GM12878 (cell line): Measurements from ENCODE around the gene NT5DC4. TPM values are rescaled to one million over a fixed set of nuclear protein-coding genes. Genes with fewer than 3 reads are reported as not detected.

Source experiments
- ATAC-seq: fragments of 200-7000 bp; cut with Tn5 transposase; 3 replicates; pipeline ENCODE4 v1.9.1; 2020; ENCODE audit warnings: mild to moderate bottlenecking, moderate library complexity
- BruUV-seq: library from RNA; stranded (reverse); fragments of 400-500 nt; replicated peaks from 2 replicates; lab custom pipeline; 2021; lab: Mats Ljungman, UMichigan
- CTCF ChIA-PET: fragments of 300-600 bp; sonication (Branson Sonifier 250); formaldehyde crosslinking; extraction: SDS; loops from one replicate; lab custom pipeline; 2021; ENCODE audit warnings: inconsistent platforms; lab: Yijun Ruan, JAX
- POLR2A ChIA-PET: fragments of 350-600 bp; formaldehyde crosslinking; extraction: SDS; loops from one replicate; lab custom pipeline; 2021; ENCODE audit warnings: inconsistent platforms; lab: Charles Lee
- RAD21 ChIA-PET: fragments of 300-600 bp; sonication (Branson Sonifier 250); formaldehyde crosslinking; loops from one replicate; lab custom pipeline; 2023; ENCODE audit warnings: antibody characterized with exemption; ENCODE audit not compliant: unreplicated experiment; lab: Charles Lee
- SMC1A ChIA-PET: fragments of 300-600 bp; sonication (Branson Sonifier 250); formaldehyde crosslinking; loops from one replicate; lab custom pipeline; 2023; ENCODE audit not compliant: unreplicated experiment, uncharacterized antibody; lab: Charles Lee
- DNase-seq: peaks from one replicate; pipeline ENCODE4 v3.0.0-alpha.2; 2011; ENCODE audit warnings: low read depth, low spot score
- FAIRE-seq: peaks from 3 replicates; lab custom pipeline; 2011; peaks lifted over from hg19 to GRCh38; lab: Jason Lieb, UNC
- H2AFZ ChIP-seq: 2 replicates; pipeline ENCODE4 v1.6.0; 2011; ENCODE audit warnings: low read depth, low read length, control low read depth; ENCODE audit not compliant: control insufficient read depth
- H3K27ac ChIP-seq: 2 replicates; pipeline ENCODE4 v1.5.1; 2011; ENCODE audit warnings: control low read depth; ENCODE audit not compliant: control insufficient read depth, insufficient read depth
- H3K27me3 ChIP-seq, 2 experiments: replicated peaks in 1 of 2; 2 replicates each; pipeline versions ENCODE4 v1.6.0 to v1.6.1; 2011; ENCODE audit warnings: low read length in 1 of 2; ENCODE audit not compliant: control insufficient read depth in 2 of 2, insufficient read depth in 2 of 2
- H3K36me3 ChIP-seq, 2 experiments: 2 replicates each; pipeline ENCODE4 v1.5.1; 2011; ENCODE audit warnings: low read length in 1 of 2; ENCODE audit not compliant: control insufficient read depth in 2 of 2, insufficient read depth in 2 of 2
- H3K4me1 ChIP-seq: 2 replicates; pipeline ENCODE4 v1.6.1; 2011; ENCODE audit warnings: mild to moderate bottlenecking, low read length, moderate library complexity, mixed read lengths; ENCODE audit not compliant: control insufficient read depth, insufficient read depth
- H3K4me2 ChIP-seq: 2 replicates; pipeline ENCODE4 v1.6.0; 2011; ENCODE audit warnings: control low read depth; ENCODE audit not compliant: control insufficient read depth, insufficient read depth
- H3K4me3 ChIP-seq: fragments of 200-600 bp; sonication (generic); 2 replicates; pipeline ENCODE4 v1.5.1; 2016
- H3K79me2 ChIP-seq: 2 replicates; pipeline ENCODE4 v1.6.0; 2011; ENCODE audit warnings: low read length; ENCODE audit not compliant: control insufficient read depth, insufficient read depth
- H3K9ac ChIP-seq: 2 replicates; pipeline ENCODE4 v1.8.0; 2011; ENCODE audit warnings: low read length, control low read depth, mixed read lengths; ENCODE audit not compliant: control insufficient read depth, insufficient read depth
- H3K9me3 ChIP-seq: replicated peaks from 3 replicates; pipeline ENCODE4 v1.5.1; 2011; ENCODE audit warnings: mild to moderate bottlenecking, low read length; ENCODE audit not compliant: control insufficient read depth, insufficient read depth
- H4K20me1 ChIP-seq: 2 replicates; pipeline ENCODE4 v1.6.0; 2011; ENCODE audit not compliant: control insufficient read depth, insufficient read depth
- ATF2 ChIP-seq: IDR thresholded peaks from 2 replicates; pipeline ENCODE4 v1.6.1; 2012; ENCODE audit warnings: low read length, inconsistent platforms
- BCL3 ChIP-seq: IDR thresholded peaks from 2 replicates; pipeline ENCODE4 v1.6.1; 2011; ENCODE audit warnings: borderline replicate concordance, low read depth, mild to moderate bottlenecking, moderate library complexity, low read length; ENCODE audit not compliant: insufficient read depth, poor library complexity, severe bottlenecking
- CBX5 ChIP-seq: sonication (generic); IDR thresholded peaks from 2 replicates; pipeline ENCODE4 v1.6.1; 2016; ENCODE audit warnings: low read depth, moderate library complexity, mild to moderate bottlenecking, inconsistent platforms
- DPF2 ChIP-seq: fragments of 450-650 bp; IDR thresholded peaks from 2 replicates; pipeline ENCODE4 v1.6.1; 2017; ENCODE audit warnings: mild to moderate bottlenecking
- EED ChIP-seq: sonication (generic); IDR thresholded peaks from 2 replicates; pipeline ENCODE4 v1.6.1; 2016; ENCODE audit warnings: antibody characterized with exemption, low read depth
- IKZF1 ChIP-seq: fragments of 450-650 bp; conservative IDR thresholded peaks from 2 replicates; pipeline ENCODE4 v1.6.1; 2017; ENCODE audit warnings: antibody characterized with exemption, mild to moderate bottlenecking
- IRF3 ChIP-seq: fragments of 450-650 bp; IDR thresholded peaks from 2 replicates; pipeline ENCODE4 v1.6.1; 2014; ENCODE audit warnings: mild to moderate bottlenecking
- NFIC ChIP-seq: IDR thresholded peaks from 2 replicates; pipeline ENCODE4 v1.6.1; 2012; ENCODE audit warnings: low read depth, mild to moderate bottlenecking, inconsistent platforms, low read length, moderate library complexity
- NR2F1 ChIP-seq: fragments of 450-650 bp; conservative IDR thresholded peaks from 2 replicates; pipeline ENCODE4 v1.6.1; 2017; ENCODE audit warnings: mild to moderate bottlenecking
- RFX5 ChIP-seq: IDR thresholded peaks from 2 replicates; pipeline ENCODE4 v1.6.1; 2011; ENCODE audit warnings: low read depth, low read length, improper control_type of control experiment
- SMC3 ChIP-seq: IDR thresholded peaks from 2 replicates; pipeline ENCODE4 v1.6.1; 2011; ENCODE audit warnings: low read length, improper control_type of control experiment, borderline replicate concordance
- TCF3 ChIP-seq: IDR thresholded peaks from 2 replicates; pipeline ENCODE4 v1.6.1; 2012; ENCODE audit warnings: low read depth, mild to moderate bottlenecking, low read length, borderline replicate concordance; ENCODE audit not compliant: insufficient read depth
- ZBTB33 ChIP-seq: fragments of 450-650 bp; IDR thresholded peaks from 2 replicates; pipeline ENCODE4 v1.6.1; 2017; ENCODE audit warnings: mild to moderate bottlenecking
- WGBS: methylation state at CpG from one replicate; pipeline ENCODE4 v1.1.6; 2016; ENCODE audit warnings: low lambda C conversion rate; ENCODE audit not compliant: insufficient replicate concordance, insufficient coverage; ENCODE audit errors: missing lambda C conversion rate; 5-methylcytosine and 5-hydroxymethylcytosine counted together
- in situ Hi-C: fragments of 300-500 bp; cut with MboI; formaldehyde crosslinking; loops from 9 replicates; pipeline ENCODE4 v1.14.3; 2018; ENCODE audit warnings: mixed read lengths
- intact Hi-C: fragments of 100-400 bp; cut with micrococcal nuclease; formaldehyde crosslinking; loops from one replicate; pipeline ENCODE4 v1.14.2; 2022; ENCODE audit not compliant: unreplicated experiment
- polyA plus RNA-seq, 11 experiments: library from polyadenylated mRNA; depleted of rRNA in 4 of 11; unstranded in 6 of 11; stranded (reverse) in 5 of 11; fragments of >200 nt; fragmentation: Nextera tagmentation in 4 of 11; fragmentation: Illumina TruSeq in 1 of 11; extraction: Ambion mirVana in 4 of 11; extraction: Trizol in 1 of 11; gene quantifications; 1 replicate in 1 of 11; 2 replicates in 10 of 11; pipeline versions ENCODE4 v1.2.1 to v1.2.3, GENCODE V29; 2011 to 2016; ENCODE audit warnings: inconsistent platforms in 2 of 11, missing spikeins in 2 of 11, low read depth in 1 of 11
- total RNA-seq, 4 experiments: library from RNA; depleted of rRNA in 3 of 4; stranded (reverse); fragments of >200 nt in 3 of 4; fragmentation: Illumina TruSeq in 1 of 4; extraction: Trizol in 1 of 4; gene quantifications; 2 replicates each; pipeline versions ENCODE4 v1.2.1 to v1.2.3, GENCODE V29; 2013 to 2021

Gene NT5DC4
- total and polyA plus RNA-seq, 10 of the 15 experiments (the other 5 are each of a cell fraction or from before 2014, with no cell fraction given): 0.04 to 2.6 (median 0.32) TPM; not detected in 2

GRCh38 chr2:112779598-112779997 lies 58.8 kb downstream of the NT5DC4 start (continued):
- no peak for TF ChIP-seq ATF2
- TF ChIP-seq, all 136 proteins: peak for 0

GRCh38 chr2:112782234-112782799 lies 61.5 kb downstream of the NT5DC4 start:
- 0% methylated on average over 3 of the region's 3 CpGs for WGBS
- DNase-seq (peak; percentile 66), ATAC-seq (peak; percentile 91), FAIRE-seq (peak; percentile 70)
- Histone ChIP-seq H2AFZ (peak overlapping the region; percentile 33), H3K4me2 (peak overlapping the region; percentile 56), H3K27me3 (no peaks in the 10 kb centered on the region), H3K9me3 (no peaks in the 10 kb centered on the region), H3K27ac (peak overlapping the region; percentile 62), H3K4me3 (no peak overlapping the region), H3K9ac (no peak overlapping the region), H3K79me2 (no peaks in the 10 kb centered on the region), H4K20me1 (no peaks in the 10 kb centered on the region), H3K36me3 (no peaks in the 10 kb centered on the region), H3K4me1 (peaks cover 23% of the 10 kb centered on the region)
- no TSS peak for BruUV-seq
- CTCF ChIA-PET: interaction anchor here (0.8 to 1.9 kb wide), 16 partner anchors 10 to 159 kb away, joined by 3 to 11 read pairs (median 5); partner anchors contain the start of gene CKAP2L
- SMC1A ChIA-PET: interaction anchor here (0.5 to 6.3 kb wide), 29 partner anchors 10 to 121 kb away, joined by 3 to 57 read pairs (median 7); partner anchors contain the start of gene IL1B
- RAD21 ChIA-PET: interaction anchor here (0.7 to 5.0 kb wide), 21 partner anchors 10 to 159 kb away, joined by 3 to 36 read pairs (median 4); no protein-coding TSS in a partner anchor
- intact Hi-C loops: loop anchor here (2.0 kb wide), 2 partner anchors 22 to 32 kb away; no protein-coding TSS in a partner anchor
- in situ Hi-C loops: no loop called here
- POLR2A ChIA-PET: interaction anchor here (0.6 to 2.3 kb wide), 14 partner anchors 9 to 100 kb away, joined by 3 to 9 read pairs (median 4); partner anchors contain the start of gene CKAP2L
- TF ChIP-seq IRF3 (no peak), ZBTB33 (no peak), EED (peak; percentile 78), RFX5 (no peak), BCL3 (peak; percentile 13), SMC3 (0 out of 2 replicates have a peak, but pooled peaks have one; percentile 2), NFIC (peak; percentile 57; the same call in 1 of the 2 replicates), TCF3 (0 out of 2 replicates have a peak, but pooled peaks have one; percentile 5), NR2F1 (peak; percentile 32; the same call in 1 of the 2 replicates), DPF2 (0 out of 2 replicates have a peak, but pooled peaks have one; percentile 52), CBX5 (0 out of 2 replicates have a peak, but pooled peaks have one; percentile 56), IKZF1 (peak; percentile 64)
